Liver (tissue), 9 donors: ENCODE data around the gene CC2D1B. TPM values are rescaled to one million over a fixed set of nuclear protein-coding genes. Genes with fewer than 3 reads are reported as not detected.

ENCODE experiments used
- DNase-seq: peaks from one replicate; pipeline ENCODE4 v3.0.0-alpha.2; 2017; ENCODE audit warnings: low spot score
- H3K27ac ChIP-seq, 2 donors: one replicate each; pipeline ENCODE4 v1.7.0; 2013; ENCODE audit warnings: inconsistent platforms in 2 of 2, low read length in 2 of 2, control low read depth in 1 of 2, low read depth in 1 of 2, mild to moderate bottlenecking in 1 of 2
- H3K27me3 ChIP-seq, 4 donors: one replicate each; pipeline versions ENCODE4 v1.6.1 to v1.7.0; 2013; ENCODE audit warnings: low read length in 3 of 4, inconsistent platforms in 1 of 4, mild to moderate bottlenecking in 1 of 4, moderate library complexity in 1 of 4; ENCODE audit not compliant: control insufficient read depth in 4 of 4, insufficient read depth in 4 of 4
- H3K36me3 ChIP-seq, 4 donors: one replicate each; pipeline versions ENCODE4 v1.6.1 to v1.7.0; 2013; ENCODE audit warnings: low read length in 3 of 4, mild to moderate bottlenecking in 3 of 4, low read depth in 1 of 4, moderate library complexity in 1 of 4; ENCODE audit not compliant: control insufficient read depth in 4 of 4, insufficient read depth in 3 of 4
- H3K4me1 ChIP-seq, 4 donors: one replicate each; pipeline versions ENCODE4 v1.6.1 to v1.7.0; 2013; ENCODE audit warnings: low read length in 3 of 4, mild to moderate bottlenecking in 3 of 4, moderate library complexity in 1 of 4; ENCODE audit not compliant: control insufficient read depth in 4 of 4, insufficient read depth in 4 of 4
- H3K4me3 ChIP-seq, 3 donors: one replicate each; pipeline versions ENCODE4 v1.6.1 to v1.7.0; 2013; ENCODE audit warnings: low read length in 3 of 3, control low read depth in 1 of 3, low read depth in 1 of 3, mild to moderate bottlenecking in 1 of 3
- H3K9ac ChIP-seq, 2 donors: one replicate each; pipeline ENCODE4 v1.7.0; 2013; ENCODE audit warnings: low read length in 2 of 2, mild to moderate bottlenecking in 2 of 2, moderate library complexity in 2 of 2, control low read depth in 1 of 2, low read depth in 1 of 2
- H3K9me3 ChIP-seq, 4 donors: one replicate each; pipeline versions ENCODE4 v1.6.1 to v1.7.0; 2013; ENCODE audit warnings: low read length in 3 of 4; ENCODE audit not compliant: control insufficient read depth in 4 of 4
- ATF3 ChIP-seq: IDR thresholded peaks from 2 replicates; pipeline ENCODE4 v1.6.1; 2016; ENCODE audit warnings: antibody characterized with exemption
- EGR1 ChIP-seq, 2 donors: IDR thresholded peaks; 2 replicates each; pipeline ENCODE4 v1.6.1; 2016 to 2018; ENCODE audit warnings: antibody characterized with exemption in 2 of 2, low read depth in 2 of 2
- FOXA1 ChIP-seq: IDR thresholded peaks from 2 replicates; pipeline ENCODE4 v1.6.1; 2016; ENCODE audit warnings: antibody characterized with exemption
- FOXA2 ChIP-seq: IDR thresholded peaks from 2 replicates; pipeline ENCODE4 v1.6.1; 2016; ENCODE audit warnings: antibody characterized with exemption
- HNF4G ChIP-seq: IDR thresholded peaks from 2 replicates; pipeline ENCODE4 v1.6.1; 2016; ENCODE audit warnings: antibody characterized with exemption
- JUND ChIP-seq, 2 donors: IDR thresholded peaks; 2 replicates each; pipeline ENCODE4 v1.6.1; 2016; ENCODE audit warnings: antibody characterized with exemption in 2 of 2
- NR2F2 ChIP-seq: IDR thresholded peaks from 2 replicates; pipeline ENCODE4 v1.6.1; 2016; ENCODE audit warnings: antibody characterized with exemption
- REST ChIP-seq: IDR thresholded peaks from 2 replicates; pipeline ENCODE4 v1.6.1; 2016; ENCODE audit warnings: antibody characterized with exemption, mild to moderate bottlenecking
- RXRA ChIP-seq, 2 donors: IDR thresholded peaks; 2 replicates each; pipeline ENCODE4 v1.6.1; 2017 to 2018; ENCODE audit warnings: antibody characterized with exemption in 2 of 2, mild to moderate bottlenecking in 1 of 2
- SP1 ChIP-seq: IDR thresholded peaks from 2 replicates; pipeline ENCODE4 v1.6.1; 2018; ENCODE audit warnings: antibody characterized with exemption, mild to moderate bottlenecking
- TAF1 ChIP-seq: conservative IDR thresholded peaks from 2 replicates; pipeline ENCODE4 v1.6.1; 2016; ENCODE audit warnings: antibody characterized with exemption, mild to moderate bottlenecking
- YY1 ChIP-seq: IDR thresholded peaks from 2 replicates; pipeline ENCODE4 v1.6.1; 2016; ENCODE audit warnings: antibody characterized with exemption, mild to moderate bottlenecking
- WGBS: extraction: QIAGEN DNeasy Blood & Tissue Kit; methylation state at CpG from one replicate; pipeline ENCODE4 v1.1.7; 2013; 5-methylcytosine and 5-hydroxymethylcytosine counted together
- polyA plus RNA-seq, 2 donors: library from polyadenylated mRNA; stranded (reverse) in 1 of 2; unstranded in 1 of 2; fragments of 200-250 nt in 1 of 2; fragments of >200 nt in 1 of 2; fragmentation: Nextera tagmentation in 1 of 2; extraction: Ambion mirVana in 1 of 2; gene quantifications; one replicate each; pipeline versions ENCODE4 v1.2.1 to v1.2.3, GENCODE V29; 2013 to 2015
- total RNA-seq, 2 donors: library from RNA; depleted of rRNA; stranded (reverse); fragments of >200 nt; gene quantifications; one replicate each; pipeline ENCODE4 v1.2.3, GENCODE V29; 2014
- TF ChIP-seq, protein P1 (sequence below): fragments of 150-350 bp; IDR thresholded peaks from 2 replicates; pipeline ENCODE4 v1.5.1; 2017; ENCODE audit warnings: improper control_type of control experiment, low read depth, low read length; ENCODE audit not compliant: missing input control
- TF ChIP-seq, protein P2 (sequence below): IDR thresholded peaks from 2 replicates; pipeline ENCODE4 v1.6.1; 2016; ENCODE audit warnings: antibody characterized with exemption
- TF ChIP-seq, protein P3 (sequence below): IDR thresholded peaks from 2 replicates; pipeline ENCODE4 v1.6.1; 2016; ENCODE audit warnings: antibody characterized with exemption
- donor health status: healthy.
- donor health status: healthy.
- donor health status: healthy.
- donor health status: healthy.
- donor health status: healthy.

Gene CC2D1B
- total and polyA plus RNA-seq, 4 donors = 4.5 to 15.7 (median 7.5) TPM

DNA sequence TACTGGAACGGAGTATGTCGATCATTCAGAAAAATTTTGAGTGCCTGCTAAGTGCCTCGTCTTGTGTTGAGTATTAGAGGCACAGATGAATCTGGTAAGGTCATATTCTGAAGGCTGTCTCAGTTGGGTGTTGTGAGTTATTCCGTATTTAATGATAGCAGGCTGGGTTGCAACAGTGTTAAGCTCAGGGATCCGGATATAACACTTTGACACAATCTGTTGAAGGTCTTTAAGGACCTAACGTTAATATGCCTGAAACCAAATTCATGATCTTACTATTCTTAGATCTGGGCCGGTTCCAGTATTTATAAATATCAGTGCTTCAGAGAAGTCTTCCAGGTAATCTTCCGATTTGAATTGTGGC is 39.0 kb upstream of the CC2D1B start:
- Histone ChIP-seq H3K36me3 (peaks cover 4 to 23% (median 14%) of the 10 kb centered on the region in 4 donors), H3K4me3 (peak overlapping the region; percentile 66 to 100 (median 89)), H3K27ac (peak overlapping the region; percentile 79 to 97), H3K4me1 (peaks cover 4 to 27% (median 17%) of the 10 kb centered on the region in 4 donors), H3K27me3 (no peaks in the 10 kb centered on the region), H3K9me3 (no peaks in the 10 kb centered on the region), H3K9ac (peak overlapping the region; percentile 65 to 98)
- no peak for DNase-seq
- WGBS = 2% methylated on average over 8 of the region's 8 CpGs
- TF ChIP-seq, protein P1, sequence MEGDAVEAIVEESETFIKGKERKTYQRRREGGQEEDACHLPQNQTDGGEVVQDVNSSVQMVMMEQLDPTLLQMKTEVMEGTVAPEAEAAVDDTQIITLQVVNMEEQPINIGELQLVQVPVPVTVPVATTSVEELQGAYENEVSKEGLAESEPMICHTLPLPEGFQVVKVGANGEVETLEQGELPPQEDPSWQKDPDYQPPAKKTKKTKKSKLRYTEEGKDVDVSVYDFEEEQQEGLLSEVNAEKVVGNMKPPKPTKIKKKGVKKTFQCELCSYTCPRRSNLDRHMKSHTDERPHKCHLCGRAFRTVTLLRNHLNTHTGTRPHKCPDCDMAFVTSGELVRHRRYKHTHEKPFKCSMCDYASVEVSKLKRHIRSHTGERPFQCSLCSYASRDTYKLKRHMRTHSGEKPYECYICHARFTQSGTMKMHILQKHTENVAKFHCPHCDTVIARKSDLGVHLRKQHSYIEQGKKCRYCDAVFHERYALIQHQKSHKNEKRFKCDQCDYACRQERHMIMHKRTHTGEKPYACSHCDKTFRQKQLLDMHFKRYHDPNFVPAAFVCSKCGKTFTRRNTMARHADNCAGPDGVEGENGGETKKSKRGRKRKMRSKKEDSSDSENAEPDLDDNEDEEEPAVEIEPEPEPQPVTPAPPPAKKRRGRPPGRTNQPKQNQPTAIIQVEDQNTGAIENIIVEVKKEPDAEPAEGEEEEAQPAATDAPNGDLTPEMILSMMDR = no peak
- no peak for TF ChIP-seq EGR1 (IDR thresholded peaks at IDR 0.05; ENCODE audit: low read depth in 2 of 2)
- TF ChIP-seq HNF4G = no peak
- TF ChIP-seq REST = no peak
- TF ChIP-seq YY1 = no peak
- TF ChIP-seq SP1 = no peak
- TF ChIP-seq, protein P2, sequence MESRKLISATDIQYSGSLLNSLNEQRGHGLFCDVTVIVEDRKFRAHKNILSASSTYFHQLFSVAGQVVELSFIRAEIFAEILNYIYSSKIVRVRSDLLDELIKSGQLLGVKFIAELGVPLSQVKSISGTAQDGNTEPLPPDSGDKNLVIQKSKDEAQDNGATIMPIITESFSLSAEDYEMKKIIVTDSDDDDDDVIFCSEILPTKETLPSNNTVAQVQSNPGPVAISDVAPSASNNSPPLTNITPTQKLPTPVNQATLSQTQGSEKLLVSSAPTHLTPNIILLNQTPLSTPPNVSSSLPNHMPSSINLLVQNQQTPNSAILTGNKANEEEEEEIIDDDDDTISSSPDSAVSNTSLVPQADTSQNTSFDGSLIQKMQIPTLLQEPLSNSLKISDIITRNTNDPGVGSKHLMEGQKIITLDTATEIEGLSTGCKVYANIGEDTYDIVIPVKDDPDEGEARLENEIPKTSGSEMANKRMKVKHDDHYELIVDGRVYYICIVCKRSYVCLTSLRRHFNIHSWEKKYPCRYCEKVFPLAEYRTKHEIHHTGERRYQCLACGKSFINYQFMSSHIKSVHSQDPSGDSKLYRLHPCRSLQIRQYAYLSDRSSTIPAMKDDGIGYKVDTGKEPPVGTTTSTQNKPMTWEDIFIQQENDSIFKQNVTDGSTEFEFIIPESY = no peak
- no peak for TF ChIP-seq RXRA (IDR thresholded peaks at IDR 0.05)
- no peak for TF ChIP-seq JUND (IDR thresholded peaks at IDR 0.05)
- TF ChIP-seq FOXA1 = no peak
- no peak for TF ChIP-seq FOXA2
- TF ChIP-seq, protein P3, sequence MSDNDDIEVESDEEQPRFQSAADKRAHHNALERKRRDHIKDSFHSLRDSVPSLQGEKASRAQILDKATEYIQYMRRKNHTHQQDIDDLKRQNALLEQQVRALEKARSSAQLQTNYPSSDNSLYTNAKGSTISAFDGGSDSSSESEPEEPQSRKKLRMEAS = no peak
- no peak for TF ChIP-seq NR2F2
- TF ChIP-seq ATF3 = no peak
- no peak for TF ChIP-seq TAF1
